Measurements from ENCODE around the gene DCHS2. TPM values are rescaled to one million over a fixed set of nuclear protein-coding genes. Genes with fewer than 3 reads are reported as not detected.

Gene DCHS2
- total RNA-seq, 1 experiment from 2014 or later = not detected

DNA sequence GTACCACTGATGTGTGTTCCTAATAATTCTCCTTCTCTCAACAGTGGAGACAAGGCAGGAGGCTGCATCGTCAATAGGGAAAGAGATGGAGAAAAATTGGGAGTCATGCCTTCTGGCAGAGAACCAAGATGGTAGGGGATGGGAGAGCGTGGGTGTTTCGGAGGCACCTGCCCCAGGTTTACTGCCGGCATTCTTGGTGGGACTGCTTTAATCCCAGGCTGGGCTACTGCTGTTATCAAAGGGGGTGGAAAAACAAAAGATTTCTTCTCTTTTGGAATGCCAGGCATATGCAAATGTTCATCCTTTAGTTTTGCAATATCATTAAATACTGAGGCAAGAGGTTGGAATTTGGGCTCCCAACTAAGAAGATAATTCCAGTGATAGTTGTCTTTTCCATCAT lies 257.0 kb downstream of the DCHS2 start:
- TF ChIP-seq, protein P1, sequence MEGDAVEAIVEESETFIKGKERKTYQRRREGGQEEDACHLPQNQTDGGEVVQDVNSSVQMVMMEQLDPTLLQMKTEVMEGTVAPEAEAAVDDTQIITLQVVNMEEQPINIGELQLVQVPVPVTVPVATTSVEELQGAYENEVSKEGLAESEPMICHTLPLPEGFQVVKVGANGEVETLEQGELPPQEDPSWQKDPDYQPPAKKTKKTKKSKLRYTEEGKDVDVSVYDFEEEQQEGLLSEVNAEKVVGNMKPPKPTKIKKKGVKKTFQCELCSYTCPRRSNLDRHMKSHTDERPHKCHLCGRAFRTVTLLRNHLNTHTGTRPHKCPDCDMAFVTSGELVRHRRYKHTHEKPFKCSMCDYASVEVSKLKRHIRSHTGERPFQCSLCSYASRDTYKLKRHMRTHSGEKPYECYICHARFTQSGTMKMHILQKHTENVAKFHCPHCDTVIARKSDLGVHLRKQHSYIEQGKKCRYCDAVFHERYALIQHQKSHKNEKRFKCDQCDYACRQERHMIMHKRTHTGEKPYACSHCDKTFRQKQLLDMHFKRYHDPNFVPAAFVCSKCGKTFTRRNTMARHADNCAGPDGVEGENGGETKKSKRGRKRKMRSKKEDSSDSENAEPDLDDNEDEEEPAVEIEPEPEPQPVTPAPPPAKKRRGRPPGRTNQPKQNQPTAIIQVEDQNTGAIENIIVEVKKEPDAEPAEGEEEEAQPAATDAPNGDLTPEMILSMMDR (IDR thresholded peaks at IDR 0.05; ENCODE audit: insufficient read depth in 1 of 2, low read depth in 1 of 2, low read length in 1 of 2, severe bottlenecking in 1 of 2, unreplicated experiment in 1 of 2) = no peak
- no peaks in the 10 kb centered on the region for H3K4me1 ChIP-seq
- Mint-ChIP-seq H3K27me3 (ENCODE audit: insufficient read depth, unreplicated experiment) (peaks cover 3% of the 10 kb centered on the region), H3K36me3 (ENCODE audit: insufficient read depth, unreplicated experiment) (no peaks in the 10 kb centered on the region), H3K27ac (ENCODE audit: unreplicated experiment) (no peak overlapping the region), H3K9me3 (ENCODE audit: unreplicated experiment) (no peaks in the 10 kb centered on the region), H3K4me1 (ENCODE audit: low read depth, unreplicated experiment) (no peaks in the 10 kb centered on the region), H3K4me3 (ENCODE audit: unreplicated experiment) (no peak overlapping the region)
- H3K4me3 ChIP-seq (ENCODE audit: low read depth, low read length) = no peak overlapping the region
- BruUV-seq (replicated peaks) = no TSS peak
- CTCF ChIA-PET = no interaction called here
- H3K36me3 ChIP-seq (ENCODE audit: control insufficient read depth, insufficient read depth, low read length) = no peaks in the 10 kb centered on the region
- H3K27me3 ChIP-seq (replicated peaks; ENCODE audit: control insufficient read depth, insufficient read depth, low read length) = no peaks in the 10 kb centered on the region
- POLR2A ChIA-PET = no interaction called here
- intact Hi-C loops (cut with micrococcal nuclease; ENCODE audit: unreplicated experiment) = no loop called here
- no peak for DNase-seq
- no peaks in the 10 kb centered on the region for H3K9me3 ChIP-seq

DNA sequence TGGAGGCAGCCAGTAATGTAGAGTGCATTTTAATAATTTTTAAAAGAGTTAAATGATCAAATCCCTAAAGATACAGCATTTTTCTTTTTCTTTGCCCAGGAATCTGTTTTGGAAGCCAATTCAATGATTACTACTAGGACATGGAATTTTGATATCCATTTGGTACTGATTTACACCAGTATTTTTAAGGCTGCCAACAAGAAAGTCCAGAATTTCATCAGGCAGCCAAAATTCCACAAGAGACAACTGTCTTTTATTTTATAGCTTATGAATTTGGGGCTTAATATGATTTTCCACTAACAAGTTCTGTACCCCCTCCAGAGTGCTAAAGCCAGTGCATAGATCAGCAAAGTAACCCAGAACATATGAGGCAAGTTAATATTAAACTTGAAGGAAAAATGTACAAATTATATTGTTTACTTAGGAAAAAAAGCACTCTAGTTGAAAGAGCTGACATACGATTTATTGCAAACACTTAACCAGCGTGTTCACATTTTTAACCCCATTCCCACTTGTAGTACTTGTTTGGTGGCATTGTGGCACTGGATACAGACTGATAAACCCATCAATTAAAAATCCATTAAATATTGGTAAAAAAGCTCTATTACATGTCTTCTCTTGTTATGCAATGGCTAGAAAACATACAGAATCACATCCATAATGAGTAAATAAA lies 259.7 kb downstream of the DCHS2 start:
- CTCF ChIA-PET = no interaction called here
- Histone ChIP-seq H3K27me3 (replicated peaks; ENCODE audit: control insufficient read depth, insufficient read depth, low read length) (no peaks in the 10 kb centered on the region), H3K4me3 (ENCODE audit: low read depth, low read length) (no peak overlapping the region), H3K9me3 (no peaks in the 10 kb centered on the region), H3K36me3 (ENCODE audit: control insufficient read depth, insufficient read depth, low read length) (no peaks in the 10 kb centered on the region), H3K4me1 (no peaks in the 10 kb centered on the region)
- TF ChIP-seq, protein P1 (IDR thresholded peaks at IDR 0.05; ENCODE audit: insufficient read depth in 1 of 2, low read depth in 1 of 2, low read length in 1 of 2, severe bottlenecking in 1 of 2, unreplicated experiment in 1 of 2) = no peak
- POLR2A ChIA-PET = no interaction called here
- Mint-ChIP-seq H3K27me3 (ENCODE audit: insufficient read depth, unreplicated experiment) (peaks cover 5% of the 10 kb centered on the region), H3K4me1 (ENCODE audit: low read depth, unreplicated experiment) (no peaks in the 10 kb centered on the region), H3K4me3 (ENCODE audit: unreplicated experiment) (no peak overlapping the region), H3K36me3 (ENCODE audit: insufficient read depth, unreplicated experiment) (no peaks in the 10 kb centered on the region), H3K9me3 (ENCODE audit: unreplicated experiment) (no peaks in the 10 kb centered on the region), H3K27ac (ENCODE audit: unreplicated experiment) (no peak overlapping the region)
- no TSS peak for BruUV-seq (replicated peaks)
- intact Hi-C loops (cut with micrococcal nuclease; ENCODE audit: unreplicated experiment) = no loop called here
- no peak for DNase-seq

DNA sequence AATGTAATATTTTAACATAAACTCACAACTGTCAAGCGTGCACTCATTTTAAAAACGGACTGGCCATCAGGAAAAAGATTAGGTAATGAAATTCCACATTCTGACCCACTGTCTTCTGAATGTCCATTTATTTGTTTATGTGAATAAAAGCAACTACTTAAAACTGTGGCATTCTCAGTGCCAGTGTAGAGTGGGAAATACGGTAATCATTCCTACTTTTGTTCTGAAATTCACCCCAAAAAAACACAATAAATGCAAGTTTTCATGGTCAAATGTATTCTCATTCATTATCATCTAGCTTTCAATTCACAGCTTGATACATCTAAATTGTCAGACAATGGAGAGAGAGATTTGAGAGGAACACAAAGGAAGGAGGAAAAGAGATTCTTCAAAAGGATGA lies 260.9 kb downstream of the DCHS2 start:
- Mint-ChIP-seq H3K36me3 (ENCODE audit: insufficient read depth, unreplicated experiment) (no peaks in the 10 kb centered on the region), H3K27me3 (ENCODE audit: insufficient read depth, unreplicated experiment) (peaks cover 3% of the 10 kb centered on the region), H3K4me1 (ENCODE audit: low read depth, unreplicated experiment) (no peaks in the 10 kb centered on the region), H3K27ac (ENCODE audit: unreplicated experiment) (no peak overlapping the region), H3K9me3 (ENCODE audit: unreplicated experiment) (no peaks in the 10 kb centered on the region), H3K4me3 (ENCODE audit: unreplicated experiment) (no peak overlapping the region)
- no peaks in the 10 kb centered on the region for H3K36me3 ChIP-seq (ENCODE audit: control insufficient read depth, insufficient read depth, low read length)
- TF ChIP-seq, protein P1 (IDR thresholded peaks at IDR 0.05; ENCODE audit: insufficient read depth in 1 of 2, low read depth in 1 of 2, low read length in 1 of 2, severe bottlenecking in 1 of 2, unreplicated experiment in 1 of 2) = no peak
- no peak overlapping the region for H3K4me3 ChIP-seq (ENCODE audit: low read depth, low read length)
- H3K27me3 ChIP-seq (replicated peaks; ENCODE audit: control insufficient read depth, insufficient read depth, low read length) = no peaks in the 10 kb centered on the region
- ChIA-PET CTCF (no interaction called here), POLR2A (no interaction called here)
- intact Hi-C loops (cut with micrococcal nuclease; ENCODE audit: unreplicated experiment) = no loop called here
- DNase-seq = no peak
- no peaks in the 10 kb centered on the region for H3K4me1 ChIP-seq
- H3K9me3 ChIP-seq = no peaks in the 10 kb centered on the region
- no TSS peak for BruUV-seq (replicated peaks)
